ENCODE measurements around the gene RARRES2. TPM values are rescaled to one million over a fixed set of nuclear protein-coding genes. Genes with fewer than 3 reads are reported as not detected.

Gene RARRES2
- total RNA-seq, 1 experiment from 2014 or later = not detected

DNA sequence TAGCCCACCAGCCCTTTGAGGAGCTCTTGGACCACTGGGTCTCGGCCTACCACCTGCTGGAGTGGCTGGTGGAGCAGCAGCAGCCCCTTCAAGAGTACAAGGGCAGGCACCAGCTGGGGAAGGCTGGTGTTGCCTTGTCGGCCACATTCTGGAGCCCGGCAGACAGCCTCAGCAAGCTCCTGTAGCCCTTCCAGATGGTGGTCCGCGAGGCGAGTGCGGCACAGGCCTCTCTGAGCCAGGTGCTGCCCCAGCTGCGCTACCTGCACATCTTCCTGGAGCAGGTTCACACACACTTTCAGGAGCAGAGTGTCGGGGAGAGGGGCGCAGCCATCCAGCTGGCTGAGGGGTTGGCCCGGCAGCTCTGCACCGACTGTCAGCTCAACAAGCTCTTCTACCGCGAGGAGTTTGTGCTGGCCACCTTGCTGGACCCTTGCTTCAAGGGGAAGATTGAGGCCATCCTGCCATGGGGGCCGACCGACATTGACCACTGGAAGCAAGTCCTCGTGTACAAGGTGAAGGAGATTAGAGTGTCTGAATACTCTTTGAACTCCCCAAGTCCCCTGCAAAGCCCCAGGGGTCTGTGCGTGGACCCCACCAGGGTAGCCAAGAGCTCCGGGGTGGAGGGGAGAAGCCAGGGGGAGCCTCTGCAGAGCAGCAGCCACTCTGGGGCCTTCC is 11.1 kb downstream of the RARRES2 start:
- Histone ChIP-seq H4K20me1 (ENCODE audit: insufficient read depth) (no peaks in the 10 kb centered on the region), H3K9me3 (ENCODE audit: insufficient read depth, low read depth) (no peaks in the 10 kb centered on the region), H3K27ac (no peak overlapping the region), H3K36me3 (ENCODE audit: low read depth) (peaks cover 38% of the 10 kb centered on the region), H3K79me2 (ENCODE audit: low read depth) (peaks cover 29% of the 10 kb centered on the region), H3K4me2 (no peak overlapping the region), H3K4me3 (no peak overlapping the region), H3K9me2 (ENCODE audit: insufficient read depth) (no peaks in the 10 kb centered on the region), H2AFZ (no peak overlapping the region), H3F3A (ENCODE audit: insufficient read depth, low read depth) (no peaks in the 10 kb centered on the region), H3K4me1 (replicated peaks; ENCODE audit: insufficient read depth) (peaks cover 5% of the 10 kb centered on the region), H3K27me3 (ENCODE audit: insufficient read depth, low read depth) (no peaks in the 10 kb centered on the region)
- CTCF ChIA-PET = no interaction called here
- POLR2A ChIA-PET (ENCODE audit: unreplicated experiment) = no interaction called here
- no TSS peak for BruUV-seq (replicated peaks)
- no peak for DNase-seq
- TF ChIP-seq EZH2 (IDR thresholded peaks at IDR 0.05; ENCODE audit: low read depth) = no peak
- TF ChIP-seq, protein P1, sequence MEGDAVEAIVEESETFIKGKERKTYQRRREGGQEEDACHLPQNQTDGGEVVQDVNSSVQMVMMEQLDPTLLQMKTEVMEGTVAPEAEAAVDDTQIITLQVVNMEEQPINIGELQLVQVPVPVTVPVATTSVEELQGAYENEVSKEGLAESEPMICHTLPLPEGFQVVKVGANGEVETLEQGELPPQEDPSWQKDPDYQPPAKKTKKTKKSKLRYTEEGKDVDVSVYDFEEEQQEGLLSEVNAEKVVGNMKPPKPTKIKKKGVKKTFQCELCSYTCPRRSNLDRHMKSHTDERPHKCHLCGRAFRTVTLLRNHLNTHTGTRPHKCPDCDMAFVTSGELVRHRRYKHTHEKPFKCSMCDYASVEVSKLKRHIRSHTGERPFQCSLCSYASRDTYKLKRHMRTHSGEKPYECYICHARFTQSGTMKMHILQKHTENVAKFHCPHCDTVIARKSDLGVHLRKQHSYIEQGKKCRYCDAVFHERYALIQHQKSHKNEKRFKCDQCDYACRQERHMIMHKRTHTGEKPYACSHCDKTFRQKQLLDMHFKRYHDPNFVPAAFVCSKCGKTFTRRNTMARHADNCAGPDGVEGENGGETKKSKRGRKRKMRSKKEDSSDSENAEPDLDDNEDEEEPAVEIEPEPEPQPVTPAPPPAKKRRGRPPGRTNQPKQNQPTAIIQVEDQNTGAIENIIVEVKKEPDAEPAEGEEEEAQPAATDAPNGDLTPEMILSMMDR (conservative IDR thresholded peaks at IDR 0.05) = no peak
- intact Hi-C loops (cut with micrococcal nuclease; ENCODE audit: unreplicated experiment) = no loop called here

DNA sequence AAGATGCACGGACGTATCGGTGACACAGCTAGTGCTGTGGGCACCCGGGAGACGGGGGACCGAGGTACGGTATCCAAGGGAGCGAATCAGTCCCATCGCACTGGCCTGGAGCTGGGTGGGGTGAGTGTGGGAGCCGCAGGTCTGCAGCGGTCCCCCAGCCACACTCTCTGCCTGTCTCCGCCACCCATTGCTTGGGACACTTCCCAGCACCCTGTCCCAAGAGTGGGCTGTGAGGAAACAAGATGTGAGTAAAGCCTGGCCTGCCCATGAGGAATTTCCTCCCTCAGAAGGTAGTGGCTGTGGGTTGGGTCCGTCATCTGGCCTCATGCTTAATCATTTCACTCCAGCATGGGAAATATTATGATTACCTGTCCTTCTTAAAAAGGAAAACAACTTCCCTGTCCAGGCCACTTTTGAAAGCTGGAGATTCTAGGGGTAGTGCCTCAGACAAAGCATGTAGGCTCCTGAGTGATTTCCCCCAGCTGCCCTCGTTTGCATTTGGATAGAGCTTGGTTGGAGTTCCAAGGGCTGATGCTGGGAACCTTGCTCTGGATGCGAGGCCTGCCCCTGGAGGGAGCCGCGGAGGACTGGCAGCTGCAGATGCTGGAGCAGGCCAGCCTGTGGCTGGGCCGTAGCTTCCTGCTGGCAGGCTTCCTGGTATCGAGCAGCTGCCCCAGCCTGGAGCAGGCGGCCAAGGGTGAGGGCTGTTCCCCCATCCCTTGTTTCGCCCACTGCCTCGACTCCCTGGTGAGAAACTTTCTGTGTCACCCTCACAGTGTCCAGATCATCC is 11.9 kb downstream of the RARRES2 start:
- Histone ChIP-seq H3F3A (ENCODE audit: insufficient read depth, low read depth) (0 out of 2 replicates have a peak, but pooled peaks cover 7% of the 10 kb centered on the region), H3K4me2 (no peak overlapping the region), H2AFZ (no peak overlapping the region), H3K36me3 (ENCODE audit: low read depth) (peaks cover 40% of the 10 kb centered on the region), H3K27ac (no peak overlapping the region), H3K9me2 (ENCODE audit: insufficient read depth) (no peaks in the 10 kb centered on the region), H4K20me1 (ENCODE audit: insufficient read depth) (no peaks in the 10 kb centered on the region), H3K79me2 (ENCODE audit: low read depth) (peaks cover 37% of the 10 kb centered on the region), H3K9me3 (ENCODE audit: insufficient read depth, low read depth) (no peaks in the 10 kb centered on the region), H3K4me3 (no peak overlapping the region), H3K4me1 (replicated peaks; ENCODE audit: insufficient read depth) (peaks cover 13% of the 10 kb centered on the region), H3K27me3 (ENCODE audit: insufficient read depth, low read depth) (no peaks in the 10 kb centered on the region)
- no peak for DNase-seq
- BruUV-seq (replicated peaks) = no TSS peak
- CTCF ChIA-PET = no interaction called here
- POLR2A ChIA-PET (ENCODE audit: unreplicated experiment) = no interaction called here
- TF ChIP-seq EZH2 (IDR thresholded peaks at IDR 0.05; ENCODE audit: low read depth) = no peak
- TF ChIP-seq, protein P1 (conservative IDR thresholded peaks at IDR 0.05) = no peak
- intact Hi-C loops (cut with micrococcal nuclease; ENCODE audit: unreplicated experiment) = no loop called here

DNA sequence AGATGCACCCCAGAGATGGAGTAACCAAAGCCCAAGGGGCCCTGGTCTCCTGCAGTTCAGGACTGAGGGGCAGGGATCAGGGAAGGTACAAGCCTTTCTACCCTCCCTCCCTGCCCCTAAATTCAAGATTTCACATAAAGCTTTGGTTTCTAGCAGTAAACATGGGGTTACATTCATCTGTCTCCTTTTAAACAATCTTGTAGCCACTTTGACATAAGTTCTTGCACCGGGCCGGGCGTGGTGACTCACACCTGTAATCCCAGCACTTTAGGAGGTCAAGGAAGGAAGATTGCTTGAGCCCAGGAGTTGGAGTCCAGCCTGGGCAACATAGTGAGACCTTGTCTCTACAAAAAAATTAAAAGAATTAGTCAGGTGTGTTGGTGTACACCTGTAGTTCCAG is 14.1 kb downstream of the RARRES2 start:
- TF ChIP-seq EZH2 (IDR thresholded peaks at IDR 0.05; ENCODE audit: low read depth) = no peak
- TF ChIP-seq, protein P1 (conservative IDR thresholded peaks at IDR 0.05) = no peak
- intact Hi-C loops (cut with micrococcal nuclease; ENCODE audit: unreplicated experiment) = no loop called here
- CTCF ChIA-PET = no interaction called here
- H3K9me2 ChIP-seq (ENCODE audit: insufficient read depth) = no peaks in the 10 kb centered on the region
- BruUV-seq (replicated peaks) = no TSS peak
- H3K36me3 ChIP-seq (ENCODE audit: low read depth) = peaks cover 40% of the 10 kb centered on the region
- H3K4me1 ChIP-seq (replicated peaks; ENCODE audit: insufficient read depth) = peaks cover 23% of the 10 kb centered on the region
- DNase-seq = no peak
- no peak overlapping the region for H3K4me2 ChIP-seq
- peaks cover 14% of the 10 kb centered on the region; the same call in 1 of the 2 replicates for H3F3A ChIP-seq (ENCODE audit: insufficient read depth, low read depth)
- H3K4me3 ChIP-seq = no peak overlapping the region
- H3K9me3 ChIP-seq (ENCODE audit: insufficient read depth, low read depth) = no peaks in the 10 kb centered on the region
- no peaks in the 10 kb centered on the region for H4K20me1 ChIP-seq (ENCODE audit: insufficient read depth)
- H3K27ac ChIP-seq = no peak overlapping the region
- H3K79me2 ChIP-seq (ENCODE audit: low read depth) = peaks cover 59% of the 10 kb centered on the region
- no peaks in the 10 kb centered on the region for H3K27me3 ChIP-seq (ENCODE audit: insufficient read depth, low read depth)
- POLR2A ChIA-PET (ENCODE audit: unreplicated experiment) = no interaction called here
- H2AFZ ChIP-seq = no peak overlapping the region

Measured in PC-9 (cell line).